Endothelial cell of umbilical vein (primary cell): ENCODE results near the gene STK11IP. TPM values are rescaled to one million over a fixed set of nuclear protein-coding genes. Genes with fewer than 3 reads are reported as not detected.

ENCODE experiments used
- BruUV-seq: library from RNA; stranded (reverse); fragments of 400-500 nt; replicated peaks from 2 replicates; lab custom pipeline; 2021; lab: Mats Ljungman, UMichigan
- CTCF ChIA-PET: fragments of 300-600, 350-600 bp; sonication (Branson Sonifier 250); formaldehyde crosslinking; loops from one replicate; lab custom pipeline; 2021; ENCODE audit warnings: antibody characterized with exemption, inconsistent platforms; lab: Charles Lee
- POLR2A ChIA-PET: fragments of 300-600, 350-600 bp; sonication (Branson Sonifier 250); formaldehyde crosslinking; loops from one replicate; lab custom pipeline; 2021; ENCODE audit warnings: antibody characterized with exemption, inconsistent platforms; lab: Charles Lee
- DNase-seq: peaks from one replicate; pipeline ENCODE4 v3.0.0-alpha.2; 2011; ENCODE audit warnings: low read depth, low spot score
- FAIRE-seq: peaks from 2 replicates; lab custom pipeline; 2011; peaks lifted over from hg19 to GRCh38; lab: Jason Lieb, UNC
- H2AFZ ChIP-seq: 2 replicates; pipeline ENCODE4 v1.6.0; 2012; ENCODE audit warnings: low read depth, low read length, control low read depth, inconsistent platforms
- H3K27ac ChIP-seq: 2 replicates; pipeline ENCODE4 v1.5.1; 2011; ENCODE audit warnings: low read depth, mild to moderate bottlenecking, control low read depth, low read length, moderate library complexity; ENCODE audit not compliant: insufficient read depth
- H3K27me3 ChIP-seq, 2 experiments: 2 replicates each; pipeline versions ENCODE4 v1.6.0 to v1.6.1; 2011; ENCODE audit warnings: low read length in 2 of 2, mixed read lengths in 1 of 2; ENCODE audit not compliant: control insufficient read depth in 2 of 2, insufficient read depth in 2 of 2
- H3K36me3 ChIP-seq, 2 experiments: 2 replicates in 1 of 2; 3 replicates in 1 of 2; pipeline ENCODE4 v1.5.1; 2011; ENCODE audit warnings: low read length in 2 of 2, mild to moderate bottlenecking in 1 of 2, moderate library complexity in 1 of 2; ENCODE audit not compliant: control insufficient read depth in 2 of 2, insufficient read depth in 2 of 2; ENCODE audit errors: extremely low read depth in 1 of 2
- H3K4me1 ChIP-seq: 3 replicates; pipeline ENCODE4 v1.5.1; 2011; ENCODE audit warnings: mild to moderate bottlenecking, low read length; ENCODE audit not compliant: control insufficient read depth, insufficient read depth; ENCODE audit errors: extremely low read depth
- H3K4me2 ChIP-seq: 2 replicates; pipeline ENCODE4 v1.6.1; 2011; ENCODE audit warnings: low read length, control low read depth, mixed read lengths; ENCODE audit not compliant: insufficient read depth
- H3K4me3 ChIP-seq, 3 experiments: fragments of 200-600 bp in 1 of 3; sonication (generic), shearing (Covaris generic) in 1 of 3; replicated peaks in 1 of 3; 2 replicates each; pipeline ENCODE4 v1.5.1; 2011 to 2016; ENCODE audit warnings: control low read depth in 3 of 3, low read length in 3 of 3, mild to moderate bottlenecking in 2 of 3, inconsistent platforms in 1 of 3, low read depth in 1 of 3, moderate library complexity in 1 of 3; ENCODE audit not compliant: insufficient read depth in 1 of 3
- H3K79me2 ChIP-seq: 2 replicates; pipeline ENCODE4 v1.6.0; 2012; ENCODE audit warnings: low read length, inconsistent platforms; ENCODE audit not compliant: control insufficient read depth, insufficient read depth
- H3K9ac ChIP-seq: replicated peaks from 2 replicates; pipeline ENCODE3; 2011; ENCODE audit warnings: low read length, control low read depth; ENCODE audit not compliant: insufficient read depth; ENCODE audit errors: extremely low read depth
- H3K9me1 ChIP-seq: replicated peaks from 3 replicates; pipeline ENCODE4 v1.6.0; 2011; ENCODE audit warnings: mild to moderate bottlenecking, low read length; ENCODE audit not compliant: control insufficient read depth, insufficient read depth; ENCODE audit errors: extremely low read depth
- H3K9me3 ChIP-seq: replicated peaks from 2 replicates; pipeline ENCODE4 v1.5.1; 2012; ENCODE audit warnings: low read length, inconsistent platforms; ENCODE audit not compliant: control insufficient read depth, insufficient read depth
- H4K20me1 ChIP-seq: replicated peaks from 2 replicates; pipeline ENCODE3; 2011; ENCODE audit warnings: mild to moderate bottlenecking, low read length; ENCODE audit not compliant: control insufficient read depth, insufficient read depth; ENCODE audit errors: extremely low read depth
- CTCF ChIP-seq, 2 donors: IDR thresholded peaks; 1 replicate in 1 of 2; 2 replicates in 1 of 2; pipeline ENCODE4 v1.5.1; 2011; ENCODE audit warnings: low read length in 2 of 2, mild to moderate bottlenecking in 2 of 2, moderate library complexity in 2 of 2, control low read depth in 1 of 2, inconsistent platforms in 1 of 2, low read depth in 1 of 2; ENCODE audit not compliant: insufficient read depth in 1 of 2; ENCODE audit errors: extremely low read depth in 1 of 2
- FOS ChIP-seq: IDR thresholded peaks from 2 replicates; pipeline ENCODE4 v1.6.1; 2011; ENCODE audit warnings: mild to moderate bottlenecking, low read length, moderate library complexity, borderline replicate concordance; ENCODE audit not compliant: insufficient read depth
- JUN ChIP-seq: IDR thresholded peaks from 2 replicates; pipeline ENCODE4 v1.6.1; 2011; ENCODE audit warnings: borderline replicate concordance, low read depth; ENCODE audit not compliant: insufficient read length, insufficient read depth
- POLR2A ChIP-seq: IDR thresholded peaks from 2 replicates; pipeline ENCODE4 v1.6.1; 2012; ENCODE audit warnings: low read depth, mild to moderate bottlenecking, control low read depth, low read length
- POLR2AphosphoS5 ChIP-seq: IDR thresholded peaks from 2 replicates; pipeline ENCODE4 v1.6.1; 2012; ENCODE audit warnings: low read depth, mild to moderate bottlenecking, control low read depth, low read length, moderate library complexity; ENCODE audit not compliant: insufficient read depth
- dilution Hi-C: fragments of 300-500 bp; cut with MboI; formaldehyde crosslinking; loops from one replicate; pipeline ENCODE4 v1.15.0; 2019; ENCODE audit warnings: low sequenced_read_pairs; ENCODE audit not compliant: extremely low pct_ligation_motif_present
- intact Hi-C: fragments of 100-400 bp; cut with micrococcal nuclease; formaldehyde crosslinking; loops from one replicate; pipeline ENCODE4 v1.10.0; 2022
- polyA plus RNA-seq, 4 experiments: library from polyadenylated mRNA; depleted of rRNA in 3 of 4; stranded (reverse) in 3 of 4; unstranded in 1 of 4; fragments of >200 nt; gene quantifications; 2 replicates each; pipeline versions ENCODE4 v1.2.1 to v1.2.3, GENCODE V29; 2011 to 2012; ENCODE audit warnings: missing spikeins in 1 of 4
- total RNA-seq: library from RNA; stranded (reverse); gene quantifications from 2 replicates; pipeline ENCODE4 v1.2.3, GENCODE V29; 2021

Gene STK11IP
- total and polyA plus RNA-seq, 2 donors (not counting 3 experiments of a cell fraction or from before 2014, with no cell fraction given) = 17.7 to 19.2 TPM

DNA sequence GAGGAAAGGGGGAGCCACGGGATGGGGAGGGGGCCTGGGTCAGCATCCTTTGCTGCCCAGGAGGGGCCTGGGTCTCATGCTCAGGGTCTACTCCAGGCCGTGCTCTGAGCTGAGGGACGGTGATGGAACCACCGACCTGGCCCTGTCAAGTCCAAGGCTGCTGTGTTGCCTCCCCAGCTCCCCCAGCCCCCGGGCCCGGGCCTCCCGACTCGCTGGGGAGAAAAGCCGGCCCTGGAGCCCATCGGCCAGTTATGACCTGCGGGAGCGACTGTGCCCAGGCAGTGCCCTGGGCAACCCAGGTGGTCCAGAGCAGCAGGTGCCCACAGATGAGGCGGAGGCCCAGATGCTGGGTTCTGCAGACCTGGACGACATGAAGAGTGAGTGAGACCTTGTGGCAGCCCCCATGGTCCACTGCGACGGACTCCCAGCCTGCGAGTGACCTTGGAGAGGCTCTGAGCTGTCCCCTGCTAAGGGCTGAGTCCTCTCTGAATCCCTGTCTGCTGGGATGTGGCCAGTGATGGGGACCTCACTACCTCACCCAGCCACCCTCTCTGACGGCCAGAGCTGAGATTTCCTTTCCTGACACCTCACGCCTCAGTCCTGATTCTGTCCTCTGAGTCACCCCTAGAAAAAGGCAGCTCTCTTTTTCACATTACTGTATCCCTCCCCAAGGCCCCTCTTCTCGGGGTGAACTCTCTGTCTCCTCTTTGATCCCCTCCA lies 32.5 kb downstream of the STK11IP start:
- H3K4me1 ChIP-seq = no peaks in the 10 kb centered on the region
- CTCF ChIA-PET = interaction anchor here (0.6 to 1.2 kb wide), 3 partner anchors 19 to 100 kb away, joined by 3 to 4 read pairs (median 3); no protein-coding TSS in a partner anchor
- no peaks in the 10 kb centered on the region for H3K79me2 ChIP-seq
- H3K27ac ChIP-seq = no peak overlapping the region
- dilution Hi-C loops (no loop called here), intact Hi-C loops (no loop called here)
- no TSS peak for BruUV-seq
- peaks cover 7 to 14% of the 10 kb centered on the region in 2 experiments for H3K27me3 ChIP-seq
- no peak overlapping the region for H3K4me3 ChIP-seq
- no peaks in the 10 kb centered on the region for H3K9me3 ChIP-seq
- no peaks in the 10 kb centered on the region for H3K36me3 ChIP-seq
- H3K9ac ChIP-seq = no peak overlapping the region
- H3K9me1 ChIP-seq = no peaks in the 10 kb centered on the region
- no peak overlapping the region for H2AFZ ChIP-seq
- no peak for FAIRE-seq
- H4K20me1 ChIP-seq = no peaks in the 10 kb centered on the region
- POLR2A ChIA-PET = no interaction called here
- DNase-seq = no peak
- no peak for TF ChIP-seq POLR2A
- TF ChIP-seq JUN = no peak
- no peak for TF ChIP-seq POLR2AphosphoS5
- TF ChIP-seq FOS = no peak
- TF ChIP-seq CTCF (IDR thresholded peaks at IDR 0.05; ENCODE audit: extremely low read depth in 1 of 2, insufficient read depth in 1 of 2, low read depth in 1 of 2, low read length in 2 of 2) = no peak
- H3K4me2 ChIP-seq = no peak overlapping the region
